Muscle layer of colon (tissue), 2 donors: ENCODE data around the gene CACNA1H.
"Not testable (repeated sequence)": the region's sequence is repeated elsewhere in the genome, so short reads cannot be mapped to it uniquely, and the experiment has no call there.

Experiments
- H3K27ac ChIP-seq: one replicate; pipeline ENCODE4 v1.7.0; 2013; ENCODE audit warnings: low read depth, mild to moderate bottlenecking, low read length, moderate library complexity
- H3K27me3 ChIP-seq, 2 donors: one replicate each; pipeline ENCODE4 v1.7.0; 2013; ENCODE audit warnings: low read length in 2 of 2, mild to moderate bottlenecking in 2 of 2; ENCODE audit not compliant: insufficient read depth in 2 of 2, control insufficient read depth in 1 of 2
- H3K36me3 ChIP-seq: one replicate; pipeline ENCODE4 v1.7.0; 2013; ENCODE audit warnings: mild to moderate bottlenecking, low read length; ENCODE audit not compliant: insufficient read depth
- H3K4me1 ChIP-seq: one replicate; pipeline ENCODE4 v1.7.0; 2013; ENCODE audit warnings: mild to moderate bottlenecking, low read length; ENCODE audit not compliant: insufficient read depth
- H3K4me3 ChIP-seq, 2 donors: one replicate each; pipeline ENCODE4 v1.7.0; 2013; ENCODE audit warnings: low read length in 2 of 2, low read depth in 1 of 2, mild to moderate bottlenecking in 1 of 2, moderate library complexity in 1 of 2
- H3K9ac ChIP-seq: one replicate; pipeline ENCODE4 v1.7.0; 2013; ENCODE audit warnings: low read length
- H3K9me3 ChIP-seq: one replicate; pipeline ENCODE4 v1.7.0; 2013; ENCODE audit warnings: mild to moderate bottlenecking, low read length
- donor health status: abdominal sarcoma.
- donor health status: Adenocarcinoma of cecum.

The CACNA1H gene

DNA sequence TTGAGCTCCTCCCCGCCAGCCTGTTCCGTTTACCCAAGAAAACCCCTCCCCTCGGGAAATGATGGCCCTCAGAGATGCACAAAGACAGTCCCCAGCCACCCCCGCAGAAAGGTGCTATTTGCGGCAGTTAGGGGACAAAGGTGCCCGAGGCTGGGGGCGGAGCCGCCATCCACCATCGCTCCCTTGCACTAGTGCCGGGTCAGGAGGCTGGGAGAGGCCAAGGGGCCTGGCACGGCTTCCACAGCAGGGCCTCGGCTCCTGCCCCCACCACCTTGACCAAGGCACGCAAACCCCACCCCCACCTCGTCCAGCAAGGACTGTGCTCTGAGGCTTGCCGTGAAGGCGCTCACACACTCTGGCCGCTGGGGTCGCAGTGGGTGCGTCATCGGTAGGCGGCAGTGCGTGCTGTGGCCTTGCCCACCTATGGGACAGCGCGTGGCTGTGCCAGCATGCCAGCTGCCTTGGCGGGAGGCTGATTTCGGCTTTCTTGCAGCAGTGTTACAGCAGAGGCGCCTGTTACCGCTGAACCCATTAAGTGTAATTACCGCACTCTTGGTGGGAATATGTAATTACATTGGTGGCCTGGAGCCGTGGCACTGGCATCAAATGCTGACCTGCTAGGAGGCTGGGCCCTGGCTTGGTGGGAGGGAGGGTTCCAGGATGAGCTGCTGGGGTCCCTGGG, 40.4 kb downstream of the CACNA1H start:
- no peak overlapping the region for H3K9ac ChIP-seq
- no peaks in the 10 kb centered on the region for H3K9me3 ChIP-seq
- H3K36me3 ChIP-seq, result no peaks in the 10 kb centered on the region
- H3K27ac ChIP-seq, result peak overlapping the region; percentile 68
- no peak overlapping the region for H3K4me3 ChIP-seq
- peaks cover 25% of the 10 kb centered on the region for H3K4me1 ChIP-seq
- no peaks in the 10 kb centered on the region for H3K27me3 ChIP-seq

- H3K27ac ChIP-seq, result peak overlapping the region; percentile 72
- no peak overlapping the region for H3K4me3 ChIP-seq
- no peak overlapping the region for H3K9ac ChIP-seq
Observed at GRCh38 chr16:1193825-1194581, 41.1 kb downstream of the CACNA1H start.

DNA sequence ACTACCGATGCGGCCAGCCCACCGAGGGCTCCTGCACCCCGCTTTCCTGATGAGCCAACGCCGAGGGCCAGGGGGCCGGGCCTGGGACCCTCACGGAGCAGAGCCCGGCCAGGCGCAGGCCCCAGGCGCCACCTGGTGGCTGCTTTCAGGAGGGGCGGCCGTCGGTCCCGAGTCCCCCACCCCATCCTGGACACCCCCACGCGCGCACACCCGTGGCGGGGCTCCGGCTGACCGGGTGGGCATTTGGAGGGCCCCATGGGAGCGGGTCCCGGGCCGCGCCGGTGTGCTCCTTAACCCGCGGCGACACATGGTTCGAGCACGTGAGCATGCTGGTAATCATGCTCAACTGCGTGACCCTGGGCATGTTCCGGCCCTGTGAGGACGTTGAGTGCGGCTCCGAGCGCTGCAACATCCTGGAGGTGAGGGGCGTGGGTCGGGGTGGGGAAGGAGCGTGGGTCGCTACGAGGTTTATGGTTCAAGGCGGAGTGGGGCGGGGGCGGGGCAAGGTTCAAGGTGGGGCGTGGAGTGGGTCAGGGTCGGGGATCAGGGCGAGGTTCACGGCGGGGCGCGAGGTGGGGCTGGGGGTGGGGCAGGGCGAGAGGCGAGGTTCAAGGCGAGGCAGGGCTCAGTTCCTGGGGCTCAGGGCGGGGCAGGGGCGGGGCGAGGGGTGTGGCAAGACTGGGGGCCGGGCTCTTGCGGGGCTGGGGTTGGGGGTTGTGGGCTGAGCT, 41.9 kb downstream of the CACNA1H start:
- Histone ChIP-seq H3K4me1 (peaks cover 25% of the 10 kb centered on the region), H3K4me3 (no peak overlapping the region), H3K27ac (no peak overlapping the region), H3K27me3 (no peaks in the 10 kb centered on the region), H3K9me3 (no peaks in the 10 kb centered on the region), H3K36me3 (no peaks in the 10 kb centered on the region), H3K9ac (no peak overlapping the region)

More at GRCh38 chr16:1193825-1194581, 41.1 kb downstream of the CACNA1H start:
- no peaks in the 10 kb centered on the region for H3K27me3 ChIP-seq
- no peaks in the 10 kb centered on the region for H3K9me3 ChIP-seq
- H3K4me1 ChIP-seq, result peaks cover 25% of the 10 kb centered on the region
- no peaks in the 10 kb centered on the region for H3K36me3 ChIP-seq

DNA sequence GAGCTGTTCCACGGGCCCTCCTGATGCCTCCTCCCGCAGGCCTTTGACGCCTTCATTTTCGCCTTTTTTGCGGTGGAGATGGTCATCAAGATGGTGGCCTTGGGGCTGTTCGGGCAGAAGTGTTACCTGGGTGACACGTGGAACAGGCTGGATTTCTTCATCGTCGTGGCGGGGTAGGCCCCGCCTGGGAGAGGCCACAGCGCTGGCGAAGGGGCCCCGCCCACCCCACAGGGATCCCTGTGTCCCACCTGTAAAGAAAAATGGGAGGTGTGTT, 42.4 kb downstream of the CACNA1H start:
- H3K27me3 ChIP-seq, result no peaks in the 10 kb centered on the region
- no peak overlapping the region for H3K9ac ChIP-seq
- H3K36me3 ChIP-seq, result peaks cover 4% of the 10 kb centered on the region
- H3K4me1 ChIP-seq, result peaks cover 25% of the 10 kb centered on the region
- H3K9me3 ChIP-seq, result no peaks in the 10 kb centered on the region
- H3K4me3 ChIP-seq, result no peak overlapping the region
- H3K27ac ChIP-seq, result no peak overlapping the region

GRCh38 chr16:1196494-1196893, 43.6 kb downstream of the CACNA1H start:
- Histone ChIP-seq H3K27ac (no peak overlapping the region), H3K4me3 (no peak overlapping the region), H3K27me3 (no peaks in the 10 kb centered on the region), H3K9ac (no peak overlapping the region), H3K9me3 (no peaks in the 10 kb centered on the region), H3K4me1 (peaks cover 25% of the 10 kb centered on the region), H3K36me3 (peaks cover 8% of the 10 kb centered on the region)

DNA sequence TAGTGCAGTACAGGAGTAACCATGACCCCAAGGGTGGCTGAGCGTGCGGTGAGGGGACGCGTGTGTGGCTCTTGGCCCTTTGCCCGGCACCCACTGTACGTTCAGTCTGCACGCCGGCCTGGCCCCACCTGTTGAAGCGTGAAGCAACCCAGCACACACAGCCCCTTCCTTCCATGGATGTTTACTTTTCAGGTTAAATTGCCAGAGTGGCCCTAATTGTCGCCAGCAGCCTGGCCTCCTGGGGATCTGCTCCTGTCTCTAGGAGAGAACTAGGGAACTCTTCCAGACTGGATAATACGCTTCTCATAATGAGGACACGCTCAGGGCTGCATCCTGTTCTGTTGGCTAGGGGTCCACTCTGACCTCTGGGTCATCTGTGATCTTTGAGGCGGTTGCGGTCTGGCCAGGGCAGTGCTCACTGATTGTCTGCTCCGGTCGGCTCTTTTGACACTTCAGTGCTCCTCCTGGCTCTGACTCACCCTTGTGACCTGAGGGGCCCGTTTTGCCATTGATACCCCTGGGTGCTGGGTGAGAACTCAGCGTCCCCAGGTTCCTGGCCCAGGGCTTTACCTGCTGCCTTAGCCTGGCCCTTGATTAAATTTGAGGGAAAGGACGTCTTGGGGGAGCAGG, 44.4 kb downstream of the CACNA1H start:
- no peak overlapping the region for H3K9ac ChIP-seq
- peaks cover 21% of the 10 kb centered on the region for H3K4me1 ChIP-seq
- peaks cover 11% of the 10 kb centered on the region for H3K36me3 ChIP-seq
- H3K27me3 ChIP-seq, result no peaks in the 10 kb centered on the region
- H3K27ac ChIP-seq, result no peak overlapping the region
- no peak overlapping the region for H3K4me3 ChIP-seq
- H3K9me3 ChIP-seq, result no peaks in the 10 kb centered on the region

- H3K4me3 ChIP-seq, result no peak overlapping the region
- H3K27ac ChIP-seq, result no peak overlapping the region
Observed at GRCh38 chr16:1198194-1198593, 45.3 kb downstream of the CACNA1H start.

DNA sequence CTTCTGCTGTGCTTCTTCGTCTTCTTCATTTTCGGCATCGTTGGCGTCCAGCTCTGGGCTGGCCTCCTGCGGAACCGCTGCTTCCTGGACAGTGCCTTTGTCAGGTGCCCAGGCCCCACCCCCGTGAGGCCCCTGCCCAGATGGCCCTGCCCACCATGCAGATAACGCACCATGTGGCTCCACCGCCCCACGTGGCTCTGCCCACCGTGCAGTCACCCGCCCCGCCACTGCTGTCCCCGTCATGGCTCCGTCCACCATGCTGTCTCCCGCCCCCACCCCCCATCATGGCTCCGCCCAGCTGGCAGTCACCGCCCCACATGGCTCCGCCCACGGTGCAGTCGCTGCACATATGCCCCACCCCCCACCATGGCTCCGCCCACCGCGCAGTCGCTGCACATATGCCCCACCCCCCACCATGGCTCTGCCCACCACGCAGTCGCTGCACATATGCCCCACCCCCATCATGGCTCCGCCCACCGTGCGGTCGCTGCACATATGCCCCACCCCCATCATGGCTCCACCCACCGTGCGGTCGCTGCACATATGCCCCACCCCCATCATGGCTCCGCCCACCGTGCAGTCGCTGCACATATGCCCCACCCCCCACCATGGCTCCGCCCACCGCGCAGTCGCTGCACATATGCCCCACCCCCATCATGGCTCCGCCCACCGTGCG, 45.9 kb downstream of the CACNA1H start:
- not testable (repeated sequence) for H3K27ac ChIP-seq, H3K4me1 ChIP-seq, H3K9me3 ChIP-seq, H3K9ac ChIP-seq, H3K4me3 ChIP-seq, H3K27me3 ChIP-seq
- peaks cover 25% of the 10 kb centered on the region for H3K36me3 ChIP-seq

More at GRCh38 chr16:1198194-1198593, 45.3 kb downstream of the CACNA1H start:
- Histone ChIP-seq H3K9ac (no peak overlapping the region), H3K27me3 (no peaks in the 10 kb centered on the region), H3K9me3 (no peaks in the 10 kb centered on the region), H3K36me3 (peaks cover 19% of the 10 kb centered on the region), H3K4me1 (peaks cover 12% of the 10 kb centered on the region)

DNA sequence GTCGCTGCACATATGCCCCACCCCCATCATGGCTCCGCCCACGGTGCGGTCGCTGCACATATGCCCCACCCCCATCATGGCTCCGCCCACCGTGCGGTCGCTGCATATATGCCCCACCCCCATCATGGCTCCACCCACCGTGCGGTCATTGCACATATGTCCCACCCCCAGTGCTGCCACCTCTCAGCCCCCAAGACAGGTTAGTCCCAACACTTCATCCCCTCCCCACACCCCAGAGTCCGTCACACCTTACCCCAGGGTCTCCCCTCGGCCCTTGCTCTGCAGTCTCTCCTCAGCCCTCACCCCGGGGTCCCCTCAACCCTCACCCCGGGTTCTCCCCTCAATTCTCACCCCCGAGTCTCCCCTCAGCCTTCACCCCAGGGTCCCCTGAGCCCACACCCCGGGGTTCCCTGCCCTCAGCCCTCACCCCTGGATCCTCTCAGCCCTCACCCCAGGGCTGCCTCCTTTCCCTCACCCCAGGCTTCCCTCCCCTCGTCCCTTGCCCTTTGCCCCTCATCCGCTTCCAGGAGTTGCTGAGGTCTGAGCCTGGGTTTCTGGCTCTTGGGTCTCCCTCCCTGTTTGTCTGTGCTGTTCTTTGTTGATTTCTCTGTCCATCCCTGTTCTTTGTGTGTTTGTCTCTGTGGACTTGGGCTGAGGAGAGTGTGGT, 46.6 kb downstream of the CACNA1H start:
- Histone ChIP-seq H3K9me3 (no peaks in the 10 kb centered on the region), H3K4me3 (no peak overlapping the region), H3K9ac (no peak overlapping the region), H3K36me3 (peaks cover 31% of the 10 kb centered on the region), H3K4me1 (no peaks in the 10 kb centered on the region), H3K27me3 (no peaks in the 10 kb centered on the region), H3K27ac (no peak overlapping the region)

GRCh38 chr16:1200014-1200627, 47.2 kb downstream of the CACNA1H start:
- Histone ChIP-seq H3K4me1 (no peaks in the 10 kb centered on the region), H3K9ac (no peak overlapping the region), H3K4me3 (no peak overlapping the region), H3K27me3 (no peaks in the 10 kb centered on the region), H3K27ac (no peak overlapping the region), H3K36me3 (peaks cover 32% of the 10 kb centered on the region), H3K9me3 (no peaks in the 10 kb centered on the region)
